Adrenal gland (tissue), 12 donors: Measurements from ENCODE around the gene ETV3. TPM values are rescaled to one million over a fixed set of nuclear protein-coding genes. Genes with fewer than 3 reads are reported as not detected.
A peak's percentile ranks its signal among the peaks of the same experiment; 100 is the strongest.

Source experiments
- DNase-seq, 7 donors: peaks; one replicate each; pipeline ENCODE4 v3.0.0-alpha.2; 2019 to 2020
- H3K27ac ChIP-seq, 5 donors: fragments of 200-600 bp; sonication (generic) in 4 of 5; 1 replicate in 3 of 5; 2 replicates in 2 of 5; pipeline versions ENCODE4 v1.5.1 to v1.8.0; 2016 to 2020; ENCODE audit warnings: mild to moderate bottlenecking in 1 of 5
- H3K27me3 ChIP-seq: fragments of 200-600 bp; 2 replicates; pipeline ENCODE4 v1.8.0; 2021
- H3K36me3 ChIP-seq, 2 donors: fragments of 200-600 bp; replicated peaks in 1 of 2; 1 replicate in 1 of 2; 2 replicates in 1 of 2; pipeline versions ENCODE4 v1.5.1 to v1.8.0; 2018 to 2022
- H3K4me1 ChIP-seq, 2 donors: fragments of 200-600 bp; replicated peaks in 1 of 2; 1 replicate in 1 of 2; 2 replicates in 1 of 2; pipeline versions ENCODE4 v1.5.1 to v1.8.0; 2018 to 2021
- H3K4me3 ChIP-seq, 4 donors: fragments of 200-600 bp; sonication (generic) in 3 of 4; one replicate each; pipeline ENCODE4 v1.5.1; 2016 to 2018
- H3K9me3 ChIP-seq, 3 donors: fragments of 200-600 bp; sonication (generic) in 1 of 3; replicated peaks in 1 of 3; 1 replicate in 2 of 3; 2 replicates in 1 of 3; pipeline versions ENCODE4 v1.5.1 to v1.8.0; 2016 to 2021
- POLR2A ChIP-seq, 2 donors: fragments of 450-650 bp; IDR thresholded peaks; one replicate each; pipeline ENCODE4 v1.6.1; 2017; ENCODE audit warnings: antibody characterized with exemption in 2 of 2, mild to moderate bottlenecking in 2 of 2, moderate library complexity in 1 of 2
- WGBS, 4 donors: extraction: QIAGEN DNeasy Blood & Tissue Kit in 2 of 4; methylation state at CpG; one replicate each; pipeline versions ENCODE4 v1.1.5 to v1.1.7; 2013 to 2017; 5-methylcytosine and 5-hydroxymethylcytosine counted together
- intact Hi-C, 2 donors: fragments of 100-400 bp; cut with DNase I; formaldehyde crosslinking; loops; one replicate each; pipeline versions ENCODE4 v1.14.1 to v1.15.0; 2022 to 2023
- polyA plus RNA-seq, 3 donors: library from polyadenylated mRNA; stranded (reverse); fragments of 200-250 nt in 2 of 3; fragments of 350-450 nt in 1 of 3; fragmentation: Illumina TruSeq in 1 of 3; extraction: RNeasy Lipid Tissue Mini Kit (QIAGEN cat#74804) in 1 of 3; gene quantifications; one replicate each; pipeline ENCODE4 v1.2.3, GENCODE V29; 2013 to 2014
- total RNA-seq, 9 donors: library from RNA; depleted of rRNA in 4 of 9; stranded (reverse); fragments of >200 nt in 4 of 9; fragments of 120-200 nt in 1 of 9; fragmentation: NEBNext Ultra II Directional in 1 of 9; extraction: Animal tissue kit (Norgen Biotek cat#: 25700) in 1 of 9; gene quantifications; one replicate each; pipeline versions ENCODE4 v1.1.0 to v1.2.4, GENCODE V29; 2013 to 2023
- TF ChIP-seq, protein P1 (sequence below), 6 experiments: fragments of 450-650 bp in 4 of 6; fragments of 200-600 bp in 2 of 6; sonication (generic) in 1 of 6; IDR thresholded peaks; 1 replicate in 5 of 6; 2 replicates in 1 of 6; pipeline versions ENCODE4 v1.5.1 to v1.8.0; 2016 to 2021; ENCODE audit warnings: antibody characterized with exemption in 6 of 6, mild to moderate bottlenecking in 2 of 6, moderate library complexity in 1 of 6
- donor health status: healthy with polysubstance abuse.
- donor health status: Bipolar disorder and iron deficiency.
- donor health status: DM: yes; HTN: yes; CAD: no.
- donor health status: DM: no; HTN: no; CAD: no.
- donor health status: DM: no; HTN: no; CAD: no.
- donor health status: DM: yes; HTN: yes; CAD: no.

ETV3 gene
- total and polyA plus RNA-seq, 12 donors: 3.3 to 18.7 (median 11.1) TPM

DNA sequence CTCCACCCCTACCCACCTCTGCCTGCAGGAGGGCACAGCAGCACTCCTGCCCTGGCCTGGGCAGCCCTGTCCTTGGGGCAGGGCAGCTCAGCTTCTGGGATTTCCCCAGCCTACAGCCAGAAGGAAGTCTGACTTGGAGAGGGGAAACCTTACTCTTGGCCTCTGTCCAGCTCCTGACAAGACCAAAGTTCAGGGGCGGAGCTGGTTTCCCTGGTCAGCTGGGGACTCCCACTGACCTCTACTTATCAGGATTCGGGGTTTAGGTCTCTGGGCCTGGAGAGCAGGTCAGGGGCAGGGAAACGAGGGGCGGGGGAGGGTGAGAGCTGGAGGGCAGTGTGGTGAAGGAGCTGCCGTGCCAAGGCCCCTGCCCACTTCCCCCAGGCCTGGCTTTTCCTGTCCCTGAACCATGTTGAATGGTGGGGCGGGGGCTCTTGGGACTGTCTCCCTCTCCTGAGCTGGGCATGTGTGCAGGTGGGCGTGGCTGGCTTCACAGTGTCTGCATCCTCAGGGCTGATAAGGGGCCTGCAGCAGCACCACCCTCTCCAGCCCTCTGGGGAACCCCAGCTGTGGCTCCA, 16.8 kb upstream of the ETV3 start:
- Histone ChIP-seq H3K27ac (peak overlapping the region in 1 of 5 donors; percentile 43), H3K36me3 (no peaks in the 10 kb centered on the region), H3K9me3 (no peaks in the 10 kb centered on the region), H3K4me1 (peaks cover 7 to 20% of the 10 kb centered on the region in 2 donors), H3K27me3 (no peaks in the 10 kb centered on the region), H3K4me3 (no peak overlapping the region)
- WGBS, 4 donors: 14 to 25% (median 19%) methylated on average over 4 to 7 of the region's 7 CpGs
- intact Hi-C loops: loop anchor here (2.0 kb wide), 1 partner anchor 64 kb away; no protein-coding TSS in a partner anchor
- no peak for TF ChIP-seq POLR2A (IDR thresholded peaks at IDR 0.05)
- TF ChIP-seq, protein P1, sequence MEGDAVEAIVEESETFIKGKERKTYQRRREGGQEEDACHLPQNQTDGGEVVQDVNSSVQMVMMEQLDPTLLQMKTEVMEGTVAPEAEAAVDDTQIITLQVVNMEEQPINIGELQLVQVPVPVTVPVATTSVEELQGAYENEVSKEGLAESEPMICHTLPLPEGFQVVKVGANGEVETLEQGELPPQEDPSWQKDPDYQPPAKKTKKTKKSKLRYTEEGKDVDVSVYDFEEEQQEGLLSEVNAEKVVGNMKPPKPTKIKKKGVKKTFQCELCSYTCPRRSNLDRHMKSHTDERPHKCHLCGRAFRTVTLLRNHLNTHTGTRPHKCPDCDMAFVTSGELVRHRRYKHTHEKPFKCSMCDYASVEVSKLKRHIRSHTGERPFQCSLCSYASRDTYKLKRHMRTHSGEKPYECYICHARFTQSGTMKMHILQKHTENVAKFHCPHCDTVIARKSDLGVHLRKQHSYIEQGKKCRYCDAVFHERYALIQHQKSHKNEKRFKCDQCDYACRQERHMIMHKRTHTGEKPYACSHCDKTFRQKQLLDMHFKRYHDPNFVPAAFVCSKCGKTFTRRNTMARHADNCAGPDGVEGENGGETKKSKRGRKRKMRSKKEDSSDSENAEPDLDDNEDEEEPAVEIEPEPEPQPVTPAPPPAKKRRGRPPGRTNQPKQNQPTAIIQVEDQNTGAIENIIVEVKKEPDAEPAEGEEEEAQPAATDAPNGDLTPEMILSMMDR (IDR thresholded peaks at IDR 0.05): no peak
- DNase-seq: peak; percentile 51 to 76 (median 69)

DNA sequence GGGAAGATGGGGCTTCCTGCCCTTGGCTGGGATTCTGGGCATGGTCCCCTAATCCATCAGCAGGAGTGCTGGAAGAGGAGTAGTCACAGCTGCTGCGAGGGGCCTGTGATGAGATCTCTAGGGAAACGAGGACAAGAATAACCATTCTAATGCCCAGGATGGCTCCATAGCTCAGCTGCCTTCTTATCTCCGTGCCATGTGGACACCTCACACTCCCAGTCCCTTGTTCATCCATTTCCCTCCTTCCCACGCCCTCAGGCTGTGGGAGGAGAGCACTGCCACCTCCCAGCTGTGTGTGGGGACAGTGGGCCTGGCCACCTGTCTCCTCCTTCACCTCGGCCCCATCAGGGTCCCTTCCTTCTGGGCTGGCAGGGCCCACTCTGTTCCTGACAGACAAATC, 16.1 kb upstream of the ETV3 start:
- no peak overlapping the region for H3K27ac ChIP-seq
- DNase-seq: no peak
- 79 to 95% (median 86%) methylated on average over 5 of the region's 5 CpGs for WGBS, 4 donors
- H3K9me3 ChIP-seq: no peaks in the 10 kb centered on the region
- H3K4me1 ChIP-seq: peaks cover 7 to 20% of the 10 kb centered on the region in 2 donors
- no peaks in the 10 kb centered on the region for H3K36me3 ChIP-seq
- intact Hi-C loops: loop anchor here (2.0 kb wide), 1 partner anchor 63 kb away; no protein-coding TSS in a partner anchor
- no peaks in the 10 kb centered on the region for H3K27me3 ChIP-seq
- no peak overlapping the region for H3K4me3 ChIP-seq
- no peak for TF ChIP-seq POLR2A (IDR thresholded peaks at IDR 0.05)
- TF ChIP-seq, protein P1 (IDR thresholded peaks at IDR 0.05): no peak

DNA sequence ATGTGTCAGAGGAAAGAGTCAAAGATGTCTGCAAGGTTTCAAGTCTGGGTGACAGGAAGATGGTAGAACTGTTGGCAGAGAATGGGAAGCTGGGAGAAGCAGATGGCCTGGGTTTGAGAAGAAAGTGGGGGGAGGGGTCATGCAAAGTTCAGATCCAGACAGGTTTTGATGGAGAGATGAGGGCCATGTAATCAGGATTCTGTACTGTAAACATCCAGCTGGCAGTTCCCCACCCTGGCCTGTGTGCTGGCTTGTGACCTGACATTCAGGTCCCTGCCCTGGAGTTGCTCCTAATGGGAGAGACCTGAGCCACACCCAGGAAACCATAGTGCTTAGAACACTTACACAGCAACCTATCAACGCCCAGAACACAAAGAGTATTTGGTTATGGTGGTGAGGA, 15.6 kb upstream of the ETV3 start:
- TF ChIP-seq, protein P1 (IDR thresholded peaks at IDR 0.05): no peak
- TF ChIP-seq POLR2A (IDR thresholded peaks at IDR 0.05): no peak
- H3K9me3 ChIP-seq: no peaks in the 10 kb centered on the region
- H3K36me3 ChIP-seq: no peaks in the 10 kb centered on the region
- no peak overlapping the region for H3K27ac ChIP-seq
- no peak for DNase-seq
- no peaks in the 10 kb centered on the region for H3K27me3 ChIP-seq
- no peak overlapping the region for H3K4me3 ChIP-seq
- peaks cover 7 to 20% of the 10 kb centered on the region in 2 donors for H3K4me1 ChIP-seq
- 70 to 100% (median 88%) methylated on average over 1 of the region's 1 CpG for WGBS, 4 donors
- intact Hi-C loops: loop anchor here (2.0 kb wide), 1 partner anchor 63 kb away; no protein-coding TSS in a partner anchor

DNA sequence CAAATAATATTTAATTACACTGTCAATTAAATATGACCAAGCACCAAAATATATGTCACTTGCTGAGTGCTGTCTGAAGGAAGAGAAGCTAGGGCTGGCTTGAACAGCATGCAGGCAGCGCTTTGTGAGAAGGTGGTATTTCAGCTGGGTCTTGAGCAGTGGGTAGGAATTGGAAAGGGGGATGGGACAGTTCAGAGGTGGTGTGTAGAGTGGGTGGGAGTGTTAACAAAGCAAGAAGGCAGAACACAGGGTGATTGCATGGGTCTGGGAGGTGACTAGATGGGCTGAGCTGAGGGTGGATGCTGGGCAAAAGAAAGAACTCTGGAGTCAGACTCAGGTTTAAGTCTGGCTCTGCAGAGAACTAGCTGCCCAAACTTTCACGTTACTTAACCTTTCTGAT, 14.3 kb upstream of the ETV3 start:
- Histone ChIP-seq H3K9me3 (no peaks in the 10 kb centered on the region), H3K27ac (no peak overlapping the region), H3K4me1 (peaks cover 7 to 25% of the 10 kb centered on the region in 2 donors), H3K4me3 (no peak overlapping the region), H3K36me3 (no peaks in the 10 kb centered on the region), H3K27me3 (no peaks in the 10 kb centered on the region)
- TF ChIP-seq POLR2A (IDR thresholded peaks at IDR 0.05): no peak
- TF ChIP-seq, protein P1 (IDR thresholded peaks at IDR 0.05): no peak
- DNase-seq: no peak
- WGBS, 4 donors: 93 to 100% (median 97%) methylated on average over 2 of the region's 2 CpGs
- intact Hi-C loops: no loop called here
